Upper lobe of left lung (tissue), 6 donors: ENCODE measurements around the gene CDH12. TPM values are rescaled to one million over a fixed set of nuclear protein-coding genes. Genes with fewer than 3 reads are reported as not detected.

Experiments
- ATAC-seq, 2 donors: fragments of 200-7000 bp; cut with Tn5 transposase; one replicate each; pipeline ENCODE4 v1.9.1; 2022; ENCODE audit warnings: mild to moderate bottlenecking in 2 of 2, moderate library complexity in 2 of 2; ENCODE audit not compliant: low FRiP score in 2 of 2
- DNase-seq, 2 donors: peaks; one replicate each; pipeline ENCODE4 v3.0.0-alpha.2; 2019 to 2020
- H3K27ac ChIP-seq, 4 donors: fragments of 200-600 bp; sonication (generic); one replicate each; pipeline ENCODE4 v1.5.1; 2016 to 2019
- H3K27me3 ChIP-seq, 4 donors: fragments of 200-600 bp; sonication (generic); one replicate each; pipeline ENCODE4 v1.5.1; 2017 to 2019
- H3K36me3 ChIP-seq, 4 donors: fragments of 200-600 bp; sonication (generic); one replicate each; pipeline ENCODE4 v1.5.1; 2016 to 2019
- H3K4me1 ChIP-seq, 4 donors: fragments of 200-600 bp; sonication (generic); one replicate each; pipeline ENCODE4 v1.5.1; 2018 to 2019
- H3K4me3 ChIP-seq, 4 donors: fragments of 200-600 bp; sonication (generic); one replicate each; pipeline ENCODE4 v1.5.1; 2017 to 2019; ENCODE audit warnings: mild to moderate bottlenecking in 2 of 4, moderate library complexity in 1 of 4
- H3K9me3 ChIP-seq, 4 donors: fragments of 200-600 bp; sonication (generic); one replicate each; pipeline ENCODE4 v1.5.1; 2018 to 2019
- CTCF ChIP-seq, 6 experiments: fragments of 450-650 bp in 4 of 6; fragments of 200-600 bp in 2 of 6; sonication (generic) in 2 of 6; IDR thresholded peaks; one replicate each; pipeline ENCODE4 v1.5.1; 2016 to 2019; ENCODE audit warnings: antibody characterized with exemption in 6 of 6
- EP300 ChIP-seq, 4 donors: sonication (generic); formaldehyde crosslinking; IDR thresholded peaks; one replicate each; pipeline ENCODE4 v1.5.1; 2017; ENCODE audit warnings: antibody characterized with exemption in 4 of 4, control low read depth in 2 of 4
- POLR2A ChIP-seq, 4 donors: fragments of 450-650 bp; IDR thresholded peaks; one replicate each; pipeline ENCODE4 v1.5.1; 2016 to 2017; ENCODE audit warnings: antibody characterized with exemption in 4 of 4, mild to moderate bottlenecking in 2 of 4
- POLR2AphosphoS5 ChIP-seq, 2 donors: sonication (generic); formaldehyde crosslinking; IDR thresholded peaks; one replicate each; pipeline ENCODE4 v1.5.1; 2017; ENCODE audit warnings: antibody characterized with exemption in 2 of 2
- WGBS, 2 donors: methylation state at CpG; one replicate each; pipeline ENCODE4 v1.1.5; 2017 to 2018; 5-methylcytosine and 5-hydroxymethylcytosine counted together
- total RNA-seq, 6 donors: library from RNA; depleted of rRNA in 4 of 6; stranded (reverse); fragments of >200 nt in 4 of 6; gene quantifications; one replicate each; pipeline versions ENCODE4 v1.1.0 to v1.2.1, GENCODE V29; 2016 to 2021
- donor health status: DM: no; HTN: no; CAD: no; lungs with moderate emphysema.
- donor health status: DM: no; HTN: yes; CAD: no; lungs with severe emphysema.

The CDH12 gene
- total RNA-seq, 6 donors from 2014 or later = 0.10 to 0.49 TPM; not detected in 4

- H3K36me3 ChIP-seq = no peaks in the 10 kb centered on the region
- no peaks in the 10 kb centered on the region for H3K4me1 ChIP-seq
- TF ChIP-seq POLR2A (IDR thresholded peaks at IDR 0.05) (no peak), CTCF (IDR thresholded peaks at IDR 0.05) (no peak), POLR2AphosphoS5 (IDR thresholded peaks at IDR 0.05) (no peak), EP300 (IDR thresholded peaks at IDR 0.05) (no peak)
- ATAC-seq = no peak
- no peak overlapping the region for H3K4me3 ChIP-seq
- H3K27me3 ChIP-seq = no peaks in the 10 kb centered on the region
- no peak overlapping the region for H3K27ac ChIP-seq
- no peaks in the 10 kb centered on the region for H3K9me3 ChIP-seq
- no peak for DNase-seq
- 93 to 94% methylated on average over 2 of the region's 2 CpGs for WGBS, 2 donors
Observed at GRCh38 chr5:21893161-21893560, 960.0 kb downstream of the CDH12 start.

- ATAC-seq = no peak
- H3K4me3 ChIP-seq = no peak overlapping the region
- H3K9me3 ChIP-seq = no peaks in the 10 kb centered on the region
- no peaks in the 10 kb centered on the region for H3K4me1 ChIP-seq
- H3K27ac ChIP-seq = no peak overlapping the region
- H3K27me3 ChIP-seq = no peaks in the 10 kb centered on the region
- TF ChIP-seq POLR2A (IDR thresholded peaks at IDR 0.05) (no peak), EP300 (IDR thresholded peaks at IDR 0.05) (no peak), CTCF (IDR thresholded peaks at IDR 0.05) (no peak), POLR2AphosphoS5 (IDR thresholded peaks at IDR 0.05) (no peak)
- no peaks in the 10 kb centered on the region for H3K36me3 ChIP-seq
- 75 to 82% methylated on average over 1 of the region's 1 CpG for WGBS, 2 donors
- no peak for DNase-seq
Observed at GRCh38 chr5:21889581-21889980, 963.6 kb downstream of the CDH12 start.

DNA sequence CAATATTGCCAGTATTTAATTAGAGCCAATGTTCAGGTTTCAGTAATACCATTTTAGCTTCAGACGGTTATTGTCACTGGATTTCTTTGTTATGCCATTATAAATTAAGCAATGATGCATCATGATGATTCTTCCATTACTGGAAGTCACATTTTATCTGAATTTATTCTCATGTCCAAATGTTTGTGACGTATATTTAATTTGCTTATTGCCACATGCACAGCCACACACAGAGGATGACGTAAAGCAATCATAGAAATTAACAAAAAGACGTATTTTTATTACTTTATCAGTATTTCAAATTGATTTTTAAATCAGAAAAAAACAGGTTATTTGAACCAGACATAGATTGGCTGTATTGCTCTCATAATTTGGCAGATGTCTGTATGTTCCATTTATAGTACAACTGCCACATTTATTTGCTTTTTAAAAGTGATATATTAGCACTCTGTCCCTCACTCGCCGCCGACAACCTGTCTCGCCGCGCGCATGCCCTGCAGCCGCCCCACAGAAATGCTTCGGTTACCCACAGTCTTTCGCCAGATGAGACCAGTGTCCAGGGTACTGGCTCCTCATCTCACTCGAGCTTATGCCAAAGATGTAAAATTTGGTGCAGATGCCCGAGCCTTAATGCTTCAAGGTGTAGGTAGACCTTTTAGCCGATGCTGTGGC lies 970.9 kb downstream of the CDH12 start:
- Histone ChIP-seq H3K27me3 (no peaks in the 10 kb centered on the region), H3K4me3 (no peak overlapping the region), H3K36me3 (no peaks in the 10 kb centered on the region), H3K9me3 (no peaks in the 10 kb centered on the region), H3K27ac (no peak overlapping the region), H3K4me1 (no peaks in the 10 kb centered on the region)
- DNase-seq = peak in 1 of 2 donors; percentile 36
- 86 to 87% methylated on average over 17 of the region's 17 CpGs for WGBS, 2 donors
- TF ChIP-seq EP300 (IDR thresholded peaks at IDR 0.05) (no peak), POLR2A (IDR thresholded peaks at IDR 0.05) (no peak), POLR2AphosphoS5 (IDR thresholded peaks at IDR 0.05) (no peak), CTCF (IDR thresholded peaks at IDR 0.05) (no peak)
- ATAC-seq = no peak

GRCh38 chr5:21880164-21880563 lies 973.0 kb downstream of the CDH12 start:
- no peaks in the 10 kb centered on the region for H3K4me1 ChIP-seq
- H3K36me3 ChIP-seq = no peaks in the 10 kb centered on the region
- no peak for TF ChIP-seq EP300 (IDR thresholded peaks at IDR 0.05)
- no peak for TF ChIP-seq POLR2A (IDR thresholded peaks at IDR 0.05)
- TF ChIP-seq POLR2AphosphoS5 (IDR thresholded peaks at IDR 0.05) = no peak
- TF ChIP-seq CTCF (IDR thresholded peaks at IDR 0.05) = no peak
- H3K9me3 ChIP-seq = no peaks in the 10 kb centered on the region
- H3K4me3 ChIP-seq = no peak overlapping the region
- ATAC-seq (no peak), DNase-seq (no peak)
- WGBS, 2 donors = 73 to 89% methylated on average over 2 of the region's 2 CpGs
- H3K27me3 ChIP-seq = no peaks in the 10 kb centered on the region
- no peak overlapping the region for H3K27ac ChIP-seq

GRCh38 chr5:21862986-21863385 lies 990.2 kb downstream of the CDH12 start:
- WGBS, 2 donors = 48 to 60% methylated on average over 3 of the region's 3 CpGs
- no peaks in the 10 kb centered on the region for H3K4me1 ChIP-seq
- H3K9me3 ChIP-seq = no peaks in the 10 kb centered on the region
- no peak for DNase-seq
- H3K4me3 ChIP-seq = no peak overlapping the region
- ATAC-seq = no peak
- no peaks in the 10 kb centered on the region for H3K27me3 ChIP-seq
- no peaks in the 10 kb centered on the region for H3K36me3 ChIP-seq
- no peak for TF ChIP-seq CTCF (IDR thresholded peaks at IDR 0.05)
- no peak for TF ChIP-seq POLR2A (IDR thresholded peaks at IDR 0.05)
- H3K27ac ChIP-seq = no peak overlapping the region
